ENCODE results near the gene ACTL10. TPM values are rescaled to one million over a fixed set of nuclear protein-coding genes. Genes with fewer than 3 reads are reported as not detected.

The ACTL10 gene
- total RNA-seq, 2 experiments from 2014 or later, result 5.6 to 11.7 TPM

DNA sequence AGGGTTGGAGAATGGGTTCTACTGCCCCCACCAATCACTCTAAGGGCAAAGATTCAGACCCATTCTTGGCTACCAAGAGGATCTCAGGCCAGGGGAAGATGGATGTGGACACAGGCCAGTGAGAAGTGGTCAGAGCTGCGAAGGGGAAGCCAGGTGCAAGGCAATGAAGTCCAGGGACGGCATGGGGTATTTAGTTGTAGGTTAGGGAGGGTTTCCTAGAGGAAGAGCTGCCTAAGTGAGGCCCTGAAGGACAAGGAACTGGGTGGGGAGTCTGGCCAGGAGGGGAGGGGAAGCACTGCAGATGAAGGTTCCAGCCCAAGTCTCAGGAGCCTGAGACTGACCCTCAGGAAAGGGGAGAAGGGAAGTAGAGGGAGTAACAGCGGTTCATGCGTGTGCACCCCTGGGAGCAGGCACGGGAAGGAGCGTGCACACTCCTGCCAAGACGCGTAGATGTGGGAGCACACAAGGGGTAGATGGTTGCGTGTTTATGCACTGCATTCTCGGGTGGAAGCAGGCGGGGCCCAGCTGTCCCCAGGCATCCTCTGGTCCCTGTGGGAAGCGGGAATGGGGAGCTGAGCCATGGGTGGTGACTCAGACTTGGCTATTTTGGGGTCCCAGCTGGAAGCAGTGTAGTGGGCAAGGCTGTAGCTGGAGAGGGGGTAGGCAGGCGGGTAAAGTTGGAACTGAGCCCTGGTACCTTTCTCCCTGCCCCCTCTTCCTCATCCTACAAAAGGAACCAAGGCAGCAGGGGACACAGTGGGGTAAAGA lies 3.3 kb downstream of the ACTL10 start:
- POLR2A ChIA-PET, result interaction anchor here (2.2 kb wide), 1 partner anchor 9 kb away, joined by 8 read pairs; no protein-coding TSS in a partner anchor
- no peak overlapping the region for H2AFZ ChIP-seq (ENCODE audit: low read length)
- intact Hi-C loops (cut with micrococcal nuclease; ENCODE audit: unreplicated experiment), result loop anchor here (5.0 kb wide), 1 partner anchor 268 kb away; the partner anchor contains the start of gene CDK5RAP1
- H3K36me3 ChIP-seq (ENCODE audit: insufficient read depth, low read length), result peaks cover 37% of the 10 kb centered on the region; the same call in 1 of the 2 replicates
- peak overlapping the region; percentile 93; the same call in 1 of the 2 replicates for H3K4me2 ChIP-seq (ENCODE audit: low read length)
- no peaks in the 10 kb centered on the region for H3K9me3 ChIP-seq (ENCODE audit: low read length)
- DNase-seq (ENCODE audit: low spot score), result no peak
- CTCF ChIA-PET (ENCODE audit: unreplicated experiment), result interaction anchor here (0.6 kb wide), 1 partner anchor 94 kb away, joined by 3 read pairs; no protein-coding TSS in a partner anchor
- BruUV-seq (replicated peaks), result no TSS peak
- H3K9me2 ChIP-seq (ENCODE audit: insufficient read depth, low read length), result no peaks in the 10 kb centered on the region
- H4K20me1 ChIP-seq (ENCODE audit: insufficient read depth, low read length), result 0 out of 2 replicates have a peak, but pooled peaks cover 5% of the 10 kb centered on the region
- peaks cover 18% of the 10 kb centered on the region; the same call in 1 of the 2 replicates for H3K79me2 ChIP-seq (ENCODE audit: insufficient read depth, low read depth, low read length)
- TF ChIP-seq, protein P1, sequence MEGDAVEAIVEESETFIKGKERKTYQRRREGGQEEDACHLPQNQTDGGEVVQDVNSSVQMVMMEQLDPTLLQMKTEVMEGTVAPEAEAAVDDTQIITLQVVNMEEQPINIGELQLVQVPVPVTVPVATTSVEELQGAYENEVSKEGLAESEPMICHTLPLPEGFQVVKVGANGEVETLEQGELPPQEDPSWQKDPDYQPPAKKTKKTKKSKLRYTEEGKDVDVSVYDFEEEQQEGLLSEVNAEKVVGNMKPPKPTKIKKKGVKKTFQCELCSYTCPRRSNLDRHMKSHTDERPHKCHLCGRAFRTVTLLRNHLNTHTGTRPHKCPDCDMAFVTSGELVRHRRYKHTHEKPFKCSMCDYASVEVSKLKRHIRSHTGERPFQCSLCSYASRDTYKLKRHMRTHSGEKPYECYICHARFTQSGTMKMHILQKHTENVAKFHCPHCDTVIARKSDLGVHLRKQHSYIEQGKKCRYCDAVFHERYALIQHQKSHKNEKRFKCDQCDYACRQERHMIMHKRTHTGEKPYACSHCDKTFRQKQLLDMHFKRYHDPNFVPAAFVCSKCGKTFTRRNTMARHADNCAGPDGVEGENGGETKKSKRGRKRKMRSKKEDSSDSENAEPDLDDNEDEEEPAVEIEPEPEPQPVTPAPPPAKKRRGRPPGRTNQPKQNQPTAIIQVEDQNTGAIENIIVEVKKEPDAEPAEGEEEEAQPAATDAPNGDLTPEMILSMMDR (conservative IDR thresholded peaks at IDR 0.05; ENCODE audit: low read length), result no peak
- no peak for TF ChIP-seq EZH2phosphoT487 (IDR thresholded peaks at IDR 0.05; ENCODE audit: borderline replicate concordance, low read depth, low read length)
- H3K4me3 ChIP-seq (ENCODE audit: low read depth, low read length, poor library complexity, severe bottlenecking), result no peak overlapping the region
- H3K27ac ChIP-seq (ENCODE audit: low read depth, low read length, poor library complexity, severe bottlenecking), result peak overlapping the region; percentile 61
- H3K4me1 ChIP-seq (ENCODE audit: insufficient read depth, low read length, poor library complexity, severe bottlenecking), result peaks cover 70% of the 10 kb centered on the region

DNA sequence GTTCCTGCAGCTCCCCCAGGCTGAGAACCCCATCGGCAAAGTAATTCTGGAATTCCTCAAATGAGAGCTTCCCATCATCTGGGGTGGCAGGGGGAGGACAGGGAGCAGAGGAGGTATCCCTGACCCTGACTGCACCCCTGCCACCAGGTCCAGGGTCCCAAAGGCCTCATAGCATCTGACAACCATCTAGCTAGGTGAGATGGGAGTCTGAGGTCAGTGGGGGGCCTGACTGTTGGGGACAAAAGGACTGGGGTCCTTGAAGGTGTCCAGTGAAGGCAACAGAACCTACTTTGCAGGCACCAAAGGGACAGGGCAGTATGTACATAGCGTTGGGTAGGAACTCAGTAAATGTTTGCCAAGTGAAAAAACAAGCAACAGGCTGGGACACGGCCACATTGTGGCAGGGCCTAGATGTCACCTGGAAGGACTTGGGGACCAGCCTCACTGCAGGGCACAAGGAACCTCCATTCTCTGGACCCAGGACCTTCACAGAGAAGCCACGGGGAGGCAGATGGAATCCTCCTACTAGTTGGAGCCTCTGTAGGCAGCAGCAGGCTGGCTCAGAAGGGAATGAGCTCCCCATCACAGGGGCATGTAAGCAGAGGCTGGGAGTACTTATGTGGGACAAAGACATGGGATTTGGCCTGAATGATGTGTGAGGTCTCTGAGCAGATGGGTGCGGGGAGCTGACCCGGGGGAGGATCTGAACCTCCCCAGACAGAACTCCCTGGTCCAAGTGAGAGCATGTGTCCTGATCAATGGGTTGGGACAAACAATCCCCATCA lies 4.2 kb downstream of the ACTL10 start:
- Histone ChIP-seq H3K36me3 (ENCODE audit: insufficient read depth, low read length) (peaks cover 45% of the 10 kb centered on the region; the same call in 1 of the 2 replicates), H3K4me1 (ENCODE audit: insufficient read depth, low read length, poor library complexity, severe bottlenecking) (peaks cover 77% of the 10 kb centered on the region), H3K9me3 (ENCODE audit: low read length) (no peaks in the 10 kb centered on the region), H4K20me1 (ENCODE audit: insufficient read depth, low read length) (0 out of 2 replicates have a peak, but pooled peaks cover 5% of the 10 kb centered on the region), H3K9me2 (ENCODE audit: insufficient read depth, low read length) (no peaks in the 10 kb centered on the region), H3K4me3 (ENCODE audit: low read depth, low read length, poor library complexity, severe bottlenecking) (no peak overlapping the region), H3K4me2 (ENCODE audit: low read length) (no peak overlapping the region), H3K79me2 (ENCODE audit: insufficient read depth, low read depth, low read length) (peaks cover 18% of the 10 kb centered on the region; the same call in 1 of the 2 replicates), H3K27ac (ENCODE audit: low read depth, low read length, poor library complexity, severe bottlenecking) (no peak overlapping the region), H2AFZ (ENCODE audit: low read length) (no peak overlapping the region)
- no peak for DNase-seq (ENCODE audit: low spot score)
- TF ChIP-seq EZH2phosphoT487 (IDR thresholded peaks at IDR 0.05; ENCODE audit: borderline replicate concordance, low read depth, low read length), result no peak
- TF ChIP-seq, protein P1 (conservative IDR thresholded peaks at IDR 0.05; ENCODE audit: low read length), result no peak
- no TSS peak for BruUV-seq (replicated peaks)
- CTCF ChIA-PET (ENCODE audit: unreplicated experiment), result interaction anchor here (0.6 kb wide), 1 partner anchor 93 kb away, joined by 3 read pairs; no protein-coding TSS in a partner anchor
- intact Hi-C loops (cut with micrococcal nuclease; ENCODE audit: unreplicated experiment), result no loop called here
- POLR2A ChIA-PET, result interaction anchor here (1.4 kb wide), 1 partner anchor 14 kb away, joined by 5 read pairs; no protein-coding TSS in a partner anchor
